Glutamatergic neuron (in vitro differentiated cells): ENCODE data around the gene EPB41L4A. TPM values are rescaled to one million over a fixed set of nuclear protein-coding genes. Genes with fewer than 3 reads are reported as not detected.

Experiments
- DNase-seq: peaks from one replicate; pipeline ENCODE4 v3.0.0; 2022
- H3K27ac Mint-ChIP-seq: one replicate; pipeline ENCODE4 v1.8.0; 2020; ENCODE audit warnings: mild to moderate bottlenecking, mixed read lengths, inconsistent platforms; ENCODE audit not compliant: unreplicated experiment
- H3K27me3 Mint-ChIP-seq: one replicate; pipeline ENCODE4 v1.8.0; 2020; ENCODE audit warnings: mild to moderate bottlenecking, moderate library complexity, mixed read lengths, inconsistent platforms; ENCODE audit not compliant: unreplicated experiment
- H3K36me3 Mint-ChIP-seq: one replicate; pipeline ENCODE4 v1.8.0; 2020; ENCODE audit warnings: mild to moderate bottlenecking, mixed read lengths, inconsistent platforms; ENCODE audit not compliant: unreplicated experiment
- H3K4me1 Mint-ChIP-seq: one replicate; pipeline ENCODE4 v1.8.0; 2020; ENCODE audit warnings: mild to moderate bottlenecking, low read depth, mixed read lengths, inconsistent platforms; ENCODE audit not compliant: unreplicated experiment
- H3K4me3 Mint-ChIP-seq: one replicate; pipeline ENCODE4 v1.8.0; 2020; ENCODE audit warnings: mild to moderate bottlenecking, mixed read lengths, inconsistent platforms; ENCODE audit not compliant: unreplicated experiment
- H3K9me3 Mint-ChIP-seq: one replicate; pipeline ENCODE4 v1.8.0; 2020; ENCODE audit warnings: mild to moderate bottlenecking, moderate library complexity, mixed read lengths, inconsistent platforms; ENCODE audit not compliant: unreplicated experiment
- CTCF ChIP-seq: fragments of 200-600 bp; sonication (generic); IDR thresholded peaks from one replicate; pipeline ENCODE4 v1.5.0; 2021; ENCODE audit not compliant: partially characterized antibody, unreplicated experiment
- total RNA-seq: library from RNA; stranded (reverse); fragmentation: NEBNext Ultra II Directional; extraction: Animal tissue kit (Norgen Biotek cat#: 25700); gene quantifications from one replicate; pipeline ENCODE4 v1.2.1, GENCODE V29; 2021; ENCODE audit not compliant: unreplicated experiment

The EPB41L4A gene
- total RNA-seq, 1 donor from 2014 or later: 125 TPM

- Mint-ChIP-seq H3K27ac (no peak overlapping the region), H3K4me3 (no peak overlapping the region), H3K27me3 (peaks cover 1% of the 10 kb centered on the region), H3K36me3 (no peaks in the 10 kb centered on the region), H3K9me3 (peaks cover 2% of the 10 kb centered on the region), H3K4me1 (peaks cover 8% of the 10 kb centered on the region)
- TF ChIP-seq CTCF: no peak
- no peak for DNase-seq
Observed at GRCh38 chr5:112123086-112123485, 296.0 kb downstream of the EPB41L4A start.

- H3K27ac Mint-ChIP-seq: no peak overlapping the region
- no peaks in the 10 kb centered on the region for H3K36me3 Mint-ChIP-seq
- DNase-seq: no peak
- no peak overlapping the region for H3K4me3 Mint-ChIP-seq
- H3K4me1 Mint-ChIP-seq: peaks cover 5% of the 10 kb centered on the region
- H3K9me3 Mint-ChIP-seq: peaks cover 2% of the 10 kb centered on the region
- peaks cover 1% of the 10 kb centered on the region for H3K27me3 Mint-ChIP-seq
- no peak for TF ChIP-seq CTCF
Observed at GRCh38 chr5:112122353-112122752, 296.7 kb downstream of the EPB41L4A start.

- no peak for TF ChIP-seq CTCF
- H3K9me3 Mint-ChIP-seq: peaks cover 2% of the 10 kb centered on the region
- no peaks in the 10 kb centered on the region for H3K36me3 Mint-ChIP-seq
- no peak overlapping the region for H3K27ac Mint-ChIP-seq
- peaks cover 1% of the 10 kb centered on the region for H3K27me3 Mint-ChIP-seq
- H3K4me1 Mint-ChIP-seq: peaks cover 1% of the 10 kb centered on the region
- no peak overlapping the region for H3K4me3 Mint-ChIP-seq
- no peak for DNase-seq
Observed at GRCh38 chr5:112121258-112121657, 297.8 kb downstream of the EPB41L4A start.

- Mint-ChIP-seq H3K27me3 (peaks cover 1% of the 10 kb centered on the region), H3K9me3 (peaks cover 2% of the 10 kb centered on the region), H3K27ac (no peak overlapping the region), H3K4me1 (peaks cover 1% of the 10 kb centered on the region), H3K36me3 (no peaks in the 10 kb centered on the region), H3K4me3 (no peak overlapping the region)
- no peak for DNase-seq
- TF ChIP-seq CTCF: no peak
Observed at GRCh38 chr5:112119969-112120368, 299.1 kb downstream of the EPB41L4A start.

- no peak for DNase-seq
- Mint-ChIP-seq H3K4me3 (no peak overlapping the region), H3K4me1 (no peaks in the 10 kb centered on the region), H3K27ac (no peak overlapping the region), H3K9me3 (peaks cover 2% of the 10 kb centered on the region), H3K27me3 (peaks cover 1% of the 10 kb centered on the region), H3K36me3 (no peaks in the 10 kb centered on the region)
- TF ChIP-seq CTCF: no peak
Observed at GRCh38 chr5:112119508-112119907, 299.6 kb downstream of the EPB41L4A start.
